Osteocyte (in vitro differentiated cells): ENCODE measurements around the gene TBCEL. TPM values are rescaled to one million over a fixed set of nuclear protein-coding genes. Genes with fewer than 3 reads are reported as not detected.

ENCODE experiments used
- DNase-seq: peaks from one replicate; pipeline ENCODE4 v3.0.0; 2021; ENCODE audit warnings: mixed read lengths; ENCODE audit not compliant: unreplicated experiment; ENCODE audit errors: extremely low spot score
- H3K27ac Mint-ChIP-seq: one replicate; pipeline ENCODE4 v1.8.0; 2021; ENCODE audit warnings: mild to moderate bottlenecking, mixed read lengths; ENCODE audit not compliant: unreplicated experiment
- H3K27me3 Mint-ChIP-seq: one replicate; pipeline ENCODE4 v1.8.0; 2021; ENCODE audit warnings: mixed read lengths; ENCODE audit not compliant: unreplicated experiment
- H3K36me3 Mint-ChIP-seq: one replicate; pipeline ENCODE4 v1.8.0; 2021; ENCODE audit warnings: mixed read lengths; ENCODE audit not compliant: unreplicated experiment
- H3K4me1 Mint-ChIP-seq: one replicate; pipeline ENCODE4 v1.8.0; 2021; ENCODE audit warnings: mixed read lengths; ENCODE audit not compliant: unreplicated experiment
- H3K4me3 Mint-ChIP-seq: one replicate; pipeline ENCODE4 v1.8.0; 2021; ENCODE audit warnings: mild to moderate bottlenecking, moderate library complexity, mixed read lengths; ENCODE audit not compliant: unreplicated experiment
- H3K9me3 Mint-ChIP-seq: one replicate; pipeline ENCODE4 v1.8.0; 2021; ENCODE audit warnings: mixed read lengths; ENCODE audit not compliant: unreplicated experiment
- CTCF ChIP-seq: fragments of 200-600 bp; sonication (generic); IDR thresholded peaks from 2 replicates; pipeline ENCODE4 v1.5.0; 2021; ENCODE audit warnings: antibody characterized with exemption, mild to moderate bottlenecking, moderate library complexity
- total RNA-seq: library from RNA; stranded (reverse); gene quantifications from 2 replicates; pipeline ENCODE4 v1.2.1, GENCODE V29; 2021

TBCEL gene
- total RNA-seq, 1 donor from 2014 or later: 40.4 TPM

GRCh38 chr11:120978701-120979100 is 45.2 kb upstream of the TBCEL start:
- H3K4me3 Mint-ChIP-seq: no peak overlapping the region
- H3K36me3 Mint-ChIP-seq: no peaks in the 10 kb centered on the region
- no peak for TF ChIP-seq CTCF
- peaks cover 23% of the 10 kb centered on the region for H3K27me3 Mint-ChIP-seq
- H3K9me3 Mint-ChIP-seq: no peaks in the 10 kb centered on the region
- no peak overlapping the region for H3K27ac Mint-ChIP-seq
- H3K4me1 Mint-ChIP-seq: no peaks in the 10 kb centered on the region
- DNase-seq: no peak

- TF ChIP-seq CTCF: no peak
- Mint-ChIP-seq H3K4me3 (peak overlapping the region; percentile 61), H3K36me3 (no peaks in the 10 kb centered on the region), H3K9me3 (no peaks in the 10 kb centered on the region), H3K27me3 (peaks cover 36% of the 10 kb centered on the region), H3K27ac (no peak overlapping the region), H3K4me1 (peaks cover 6% of the 10 kb centered on the region)
- no peak for DNase-seq
These were observed 38.0 kb upstream of the TBCEL start for GRCh38 chr11:120985718-120986569.

GRCh38 chr11:120988603-120989002 is 35.3 kb upstream of the TBCEL start:
- Mint-ChIP-seq H3K9me3 (no peaks in the 10 kb centered on the region), H3K36me3 (no peaks in the 10 kb centered on the region), H3K27me3 (peaks cover 22% of the 10 kb centered on the region), H3K4me3 (no peak overlapping the region), H3K27ac (no peak overlapping the region), H3K4me1 (peaks cover 6% of the 10 kb centered on the region)
- DNase-seq: no peak
- TF ChIP-seq CTCF: no peak

GRCh38 chr11:120991830-120992686 is 31.8 kb upstream of the TBCEL start:
- H3K9me3 Mint-ChIP-seq: no peaks in the 10 kb centered on the region
- no peaks in the 10 kb centered on the region for H3K36me3 Mint-ChIP-seq
- TF ChIP-seq CTCF: no peak
- H3K4me3 Mint-ChIP-seq: no peak overlapping the region
- DNase-seq: no peak
- no peak overlapping the region for H3K27ac Mint-ChIP-seq
- H3K27me3 Mint-ChIP-seq: peaks cover 24% of the 10 kb centered on the region
- no peaks in the 10 kb centered on the region for H3K4me1 Mint-ChIP-seq
